GM23338 (cell line): ENCODE measurements around the gene ARL5C. TPM values are rescaled to one million over a fixed set of nuclear protein-coding genes. Genes with fewer than 3 reads are reported as not detected.

Source experiments
- ATAC-seq: fragments of 200-7000 bp; cut with Tn5 transposase; 3 replicates; pipeline ENCODE4 v1.9.1; 2020
- DNase-seq: peaks from one replicate; pipeline ENCODE4 v3.0.0-alpha.2; 2015; ENCODE audit warnings: low spot score
- H2AFZ ChIP-seq: fragments of 200-600 bp; sonication (generic); 2 replicates; pipeline ENCODE4 v1.8.0; 2016; ENCODE audit warnings: antibody characterized with exemption, mild to moderate bottlenecking, moderate library complexity
- H3F3A ChIP-seq: fragments of 200-600 bp; sonication (generic); replicated peaks from 2 replicates; pipeline ENCODE4 v1.8.0; 2017; ENCODE audit warnings: antibody characterized with exemption, mixed run types, low read depth
- H3K27ac ChIP-seq: fragments of 200-600 bp; sonication (generic); 2 replicates; pipeline ENCODE4 v1.6.1; 2016; ENCODE audit warnings: low read depth
- H3K27me3 ChIP-seq: fragments of 200-600 bp; sonication (generic); 2 replicates; pipeline ENCODE4 v1.8.0; 2016; ENCODE audit warnings: mild to moderate bottlenecking, mixed run types, moderate library complexity; ENCODE audit not compliant: insufficient read depth
- H3K36me3 ChIP-seq: fragments of 200-600 bp; sonication (generic); 2 replicates; pipeline ENCODE4 v1.8.0; 2016; ENCODE audit warnings: mild to moderate bottlenecking; ENCODE audit not compliant: insufficient read depth
- H3K4me1 ChIP-seq: fragments of 200-600 bp; sonication (generic); 2 replicates; pipeline ENCODE4 v1.8.0; 2016; ENCODE audit warnings: mild to moderate bottlenecking, moderate library complexity; ENCODE audit not compliant: insufficient read depth
- H3K4me2 ChIP-seq: fragments of 200-600 bp; sonication (generic); 2 replicates; pipeline ENCODE4 v1.7.1; 2017; ENCODE audit warnings: mixed run types
- H3K4me3 ChIP-seq: fragments of 200-600 bp; sonication (generic); 2 replicates; pipeline ENCODE4 v1.6.1; 2016; ENCODE audit warnings: mixed run types
- H3K79me2 ChIP-seq: fragments of 200-600 bp; sonication (generic); replicated peaks from 2 replicates; pipeline ENCODE4 v1.8.0; 2017; ENCODE audit warnings: mild to moderate bottlenecking; ENCODE audit not compliant: insufficient read depth
- H3K9me2 ChIP-seq: fragments of 200-600 bp; sonication (generic); 2 replicates; pipeline ENCODE4 v1.8.0; 2017; ENCODE audit not compliant: insufficient read depth
- H4K20me1 ChIP-seq: fragments of 200-600 bp; sonication (generic); replicated peaks from 2 replicates; pipeline ENCODE4 v1.8.0; 2017; ENCODE audit warnings: mild to moderate bottlenecking; ENCODE audit not compliant: insufficient read depth
- H3K27ac Mint-ChIP-seq: 2 replicates; pipeline ENCODE4 v1.8.0; 2020; ENCODE audit warnings: inconsistent platforms, mild to moderate bottlenecking, moderate library complexity, mixed read lengths
- H3K27me3 Mint-ChIP-seq: 3 replicates; pipeline ENCODE4 v1.8.0; 2022; ENCODE audit warnings: low read depth, mild to moderate bottlenecking, moderate library complexity, mixed read lengths, inconsistent platforms; ENCODE audit not compliant: insufficient read depth, poor library complexity
- H3K36me3 Mint-ChIP-seq: 3 replicates; pipeline ENCODE4 v1.8.0; 2021; ENCODE audit warnings: low read depth, mild to moderate bottlenecking, inconsistent platforms, moderate library complexity, mixed read lengths
- H3K4me1 Mint-ChIP-seq: 3 replicates; pipeline ENCODE4 v1.8.0; 2020; ENCODE audit warnings: mild to moderate bottlenecking, inconsistent platforms, mixed read lengths
- H3K4me3 Mint-ChIP-seq: 3 replicates; pipeline ENCODE4 v1.8.0; 2021; ENCODE audit warnings: moderate library complexity, mild to moderate bottlenecking, inconsistent platforms, mixed read lengths
- H3K9me3 Mint-ChIP-seq: 3 replicates; pipeline ENCODE4 v1.8.0; 2020; ENCODE audit warnings: moderate library complexity, mild to moderate bottlenecking, inconsistent platforms, mixed read lengths
- EZH2 ChIP-seq: fragments of 200-600 bp; sonication (generic); IDR thresholded peaks from one replicate; pipeline ENCODE4 v1.8.0; 2017; ENCODE audit warnings: antibody characterized with exemption, mild to moderate bottlenecking, low read depth; ENCODE audit not compliant: unreplicated experiment
- EZH2phosphoT487 ChIP-seq: fragments of 200-600 bp; sonication (generic); IDR thresholded peaks from one replicate; pipeline ENCODE4 v1.8.1; 2018; ENCODE audit warnings: antibody characterized with exemption; ENCODE audit not compliant: unreplicated experiment
- JUNB ChIP-seq: IDR thresholded peaks from one replicate; pipeline ENCODE4 v1.6.1; 2016; ENCODE audit warnings: antibody characterized with exemption; ENCODE audit not compliant: unreplicated experiment
- POLR2AphosphoS5 ChIP-seq: IDR thresholded peaks from 2 replicates; pipeline ENCODE4 v1.6.1; 2016; ENCODE audit warnings: antibody characterized with exemption, low read depth
- ZNF331 ChIP-seq: fragments of 250-450 bp; sonication (Bioruptor Pico); IDR thresholded peaks from 2 replicates; pipeline ENCODE4 v1.5.0; 2020; ENCODE audit warnings: low read depth, mild to moderate bottlenecking, moderate library complexity
- polyA plus RNA-seq: library from polyadenylated mRNA; unstranded; fragments of >200 nt; fragmentation: Nextera tagmentation; extraction: Ambion mirVana; gene quantifications from 2 replicates; pipeline ENCODE4 v1.2.1, GENCODE V29; 2016
- total RNA-seq: library from RNA; depleted of rRNA; stranded (reverse); fragments of >200 nt; shearing (Covaris generic); gene quantifications from 2 replicates; pipeline ENCODE4 v1.2.3, GENCODE V29; 2014

The ARL5C gene
- total and polyA plus RNA-seq, 2 experiments from 2014 or later: not detected

DNA sequence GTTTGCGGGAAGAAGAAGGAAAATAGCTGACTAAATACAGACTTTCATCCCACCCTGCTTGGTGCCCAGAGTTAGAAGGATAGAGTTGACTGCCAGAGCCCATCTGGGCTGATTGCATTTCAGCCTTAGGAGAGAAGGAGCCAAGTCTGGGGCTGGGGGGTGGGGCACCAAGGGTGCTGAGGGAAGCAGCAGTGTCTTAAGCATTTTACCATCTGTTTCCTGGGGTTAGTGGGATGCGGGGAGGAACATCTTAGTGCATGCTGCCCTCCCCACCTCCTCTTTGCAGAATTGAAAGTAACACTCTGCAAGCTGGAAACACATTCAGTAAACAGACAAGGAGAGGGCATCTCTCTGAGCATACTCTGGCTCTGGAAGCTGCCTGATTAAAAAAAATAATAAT lies 1.5 kb upstream of the ARL5C start (continued):
- TF ChIP-seq POLR2AphosphoS5: no peak
- no peak for TF ChIP-seq EZH2phosphoT487
- no peak for TF ChIP-seq ZNF331 (CRISPR knock-in tag)

DNA sequence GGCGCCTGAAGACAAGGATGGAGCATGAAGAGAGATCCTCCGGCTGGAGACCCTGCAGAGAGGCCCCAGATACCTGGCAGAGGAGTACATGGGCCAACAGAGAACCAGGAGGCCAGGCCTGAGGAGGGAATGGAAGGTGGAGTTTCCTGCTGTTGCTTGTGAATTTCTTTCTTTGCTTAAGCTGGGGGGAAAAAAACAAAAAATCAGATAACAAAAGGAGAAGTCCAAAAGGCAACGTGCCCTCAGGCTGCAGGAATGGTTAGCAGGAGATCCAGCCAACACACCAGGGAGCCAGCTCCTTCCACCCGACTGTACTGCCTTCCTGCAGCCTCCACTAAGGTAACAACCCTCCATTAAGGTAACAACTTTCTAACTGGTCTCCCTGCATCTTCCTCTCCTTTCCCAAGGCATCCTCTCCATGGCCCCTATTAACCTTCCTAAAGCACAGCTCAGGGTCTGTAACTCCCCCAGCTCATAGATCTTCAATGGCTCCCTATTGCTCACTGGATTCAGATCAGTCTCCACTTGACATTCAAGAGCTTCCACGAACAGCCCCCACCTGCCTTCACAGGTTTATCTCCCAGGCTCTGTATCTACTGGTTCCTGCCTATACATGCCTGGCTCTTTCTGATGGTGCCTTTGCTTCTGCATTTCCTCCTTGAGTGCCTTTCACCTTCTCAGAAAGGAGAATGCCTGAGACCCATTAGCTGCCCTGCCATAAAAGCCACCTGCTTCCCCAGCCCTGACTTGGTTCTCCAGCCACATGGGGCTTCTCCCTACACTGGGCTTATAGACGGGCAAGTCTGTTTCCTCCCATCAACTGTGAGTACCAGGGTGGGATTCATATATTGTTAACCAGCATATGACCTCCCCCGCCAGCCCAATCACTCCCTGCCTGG lies 725 bp upstream of the ARL5C start:
- peaks cover 25% of the 10 kb centered on the region for H3K27me3 Mint-ChIP-seq
- H3K27me3 ChIP-seq: peaks cover 33% of the 10 kb centered on the region
- H3K79me2 ChIP-seq: no peaks in the 10 kb centered on the region
- no peak for ATAC-seq
- H3K9me2 ChIP-seq: no peaks in the 10 kb centered on the region
- peak overlapping the region; percentile 81 for H3K4me2 ChIP-seq
- peak overlapping the region; percentile 89; the same call in 2 of the 3 replicates for H3K4me3 Mint-ChIP-seq
- no peaks in the 10 kb centered on the region for H4K20me1 ChIP-seq
- no peak overlapping the region for H3K27ac Mint-ChIP-seq
- H2AFZ ChIP-seq: no peak overlapping the region
- H3K4me1 Mint-ChIP-seq: peaks cover 9% of the 10 kb centered on the region
- H3K4me3 ChIP-seq: peak overlapping the region; percentile 87; the same call in 1 of the 2 replicates
- H3K4me1 ChIP-seq: peaks cover 20% of the 10 kb centered on the region; the same call in 1 of the 2 replicates
- H3K9me3 Mint-ChIP-seq: peaks cover 9% of the 10 kb centered on the region; the same call in 2 of the 3 replicates
- peaks cover 7% of the 10 kb centered on the region; the same call in 1 of the 3 replicates for H3K36me3 Mint-ChIP-seq
- H3F3A ChIP-seq: peaks cover 6% of the 10 kb centered on the region; the same call in 1 of the 2 replicates
- TF ChIP-seq EZH2 (peak; percentile 19), POLR2AphosphoS5 (no peak)
- DNase-seq: no peak
- H3K36me3 ChIP-seq: no peaks in the 10 kb centered on the region
- H3K27ac ChIP-seq: no peak overlapping the region

DNA sequence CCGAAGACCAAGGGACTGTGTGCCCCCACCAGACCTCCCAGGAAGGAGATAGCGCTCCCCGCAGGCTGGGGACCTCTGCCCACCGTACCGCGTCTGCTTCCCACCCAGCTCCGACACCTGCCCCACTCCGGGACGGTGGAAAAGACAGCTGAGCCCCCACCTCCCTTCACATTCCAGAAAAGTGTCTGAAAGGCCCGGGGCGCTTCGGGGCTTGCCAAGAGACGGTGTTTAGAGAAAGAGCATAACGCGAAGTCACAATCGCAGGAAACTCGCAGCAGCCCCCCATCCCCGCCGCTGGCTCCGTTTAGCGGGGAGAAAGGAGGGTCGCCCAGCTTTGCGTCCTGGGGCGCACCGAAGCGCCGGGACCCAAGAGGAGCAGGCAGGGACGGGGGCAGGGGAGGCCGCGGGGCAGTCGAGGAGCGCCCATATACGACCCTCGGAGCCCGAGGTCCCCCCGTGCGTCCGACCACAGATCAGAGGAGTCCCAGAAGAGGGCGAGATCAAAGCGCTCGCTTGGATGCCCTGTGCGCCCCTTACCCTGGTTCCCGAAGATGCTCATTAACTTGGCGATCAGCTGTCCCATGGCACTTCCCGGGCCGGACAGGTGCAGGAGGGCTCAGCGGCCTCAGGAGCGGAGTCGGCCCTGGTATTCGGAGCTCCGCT lies 652 bp downstream of the ARL5C start:
- H3K27ac Mint-ChIP-seq: no peak overlapping the region

More for the DNA sequence above, 652 bp downstream of the ARL5C start:
- no peaks in the 10 kb centered on the region for H3K79me2 ChIP-seq
- Mint-ChIP-seq H3K4me3 (peak overlapping the region; percentile 89), H3K4me1 (peaks cover 9% of the 10 kb centered on the region), H3K27me3 (peaks cover 25% of the 10 kb centered on the region), H3K36me3 (peaks cover 7% of the 10 kb centered on the region; the same call in 1 of the 3 replicates), H3K9me3 (peaks cover 9% of the 10 kb centered on the region; the same call in 2 of the 3 replicates)
- H3F3A ChIP-seq: peaks cover 6% of the 10 kb centered on the region; the same call in 1 of the 2 replicates
- peak; percentile 18 for ATAC-seq
- TF ChIP-seq JUNB (no peak), EZH2 (peak; percentile 18)
- peak overlapping the region; percentile 98 for H2AFZ ChIP-seq
- no peaks in the 10 kb centered on the region for H3K9me2 ChIP-seq
- DNase-seq: peak; percentile 64
- no peaks in the 10 kb centered on the region for H3K36me3 ChIP-seq
- H3K4me2 ChIP-seq: peak overlapping the region; percentile 81
- peaks cover 33% of the 10 kb centered on the region for H3K27me3 ChIP-seq
- H3K27ac ChIP-seq: no peak overlapping the region
- H3K4me1 ChIP-seq: peaks cover 20% of the 10 kb centered on the region; the same call in 1 of the 2 replicates
- H4K20me1 ChIP-seq: no peaks in the 10 kb centered on the region
- peak overlapping the region; percentile 87 for H3K4me3 ChIP-seq
